ENCODE data around the gene AFAP1L1.

The AFAP1L1 gene

GRCh38 chr5:149297340-149298025, 25.8 kb downstream of the AFAP1L1 start:
- H3K27ac ChIP-seq, result no peak overlapping the region
- H4K20me1 ChIP-seq (ENCODE audit: insufficient read depth), result no peaks in the 10 kb centered on the region

GRCh38 chr5:149298163-149298562, 26.5 kb downstream of the AFAP1L1 start:
- H3K79me2 ChIP-seq (ENCODE audit: insufficient read depth, low read depth), result no peaks in the 10 kb centered on the region
- no peaks in the 10 kb centered on the region for H3K27me3 ChIP-seq (ENCODE audit: insufficient read depth, low read depth)
- no peak for TF ChIP-seq CTCF (conservative IDR thresholded peaks at IDR 0.05; ENCODE audit: low read depth, low read length)
- no peak overlapping the region for H3K27ac ChIP-seq
- H4K20me1 ChIP-seq (ENCODE audit: insufficient read depth), result no peaks in the 10 kb centered on the region
- H3K36me3 ChIP-seq (ENCODE audit: insufficient read depth), result no peaks in the 10 kb centered on the region
- H2AFZ ChIP-seq (ENCODE audit: low read depth), result no peak overlapping the region
- no peak overlapping the region for H3K4me3 ChIP-seq (IDR thresholded peaks at IDR 0.05; ENCODE audit: insufficient read depth, low read depth, low read length)
- no peak overlapping the region for H3K9ac ChIP-seq
- no peak overlapping the region for H3K4me2 ChIP-seq
- H3K4me1 ChIP-seq (ENCODE audit: low read depth, poor library complexity, severe bottlenecking), result no peaks in the 10 kb centered on the region

More at GRCh38 chr5:149297340-149298025, 25.8 kb downstream of the AFAP1L1 start:
- no peaks in the 10 kb centered on the region for H3K36me3 ChIP-seq (ENCODE audit: insufficient read depth)
- no peaks in the 10 kb centered on the region for H3K79me2 ChIP-seq (ENCODE audit: insufficient read depth, low read depth)
- H3K4me1 ChIP-seq (ENCODE audit: low read depth, poor library complexity, severe bottlenecking), result no peaks in the 10 kb centered on the region
- no peak for TF ChIP-seq CTCF (conservative IDR thresholded peaks at IDR 0.05; ENCODE audit: low read depth, low read length)
- no peak overlapping the region for H2AFZ ChIP-seq (ENCODE audit: low read depth)
- no peaks in the 10 kb centered on the region for H3K27me3 ChIP-seq (ENCODE audit: insufficient read depth, low read depth)
- no peak overlapping the region for H3K4me2 ChIP-seq
- no peak overlapping the region for H3K9ac ChIP-seq
- no peak overlapping the region for H3K4me3 ChIP-seq (IDR thresholded peaks at IDR 0.05; ENCODE audit: insufficient read depth, low read depth, low read length)

GRCh38 chr5:149298842-149299404, 27.3 kb downstream of the AFAP1L1 start:
- Histone ChIP-seq H3K36me3 (ENCODE audit: insufficient read depth) (no peaks in the 10 kb centered on the region), H3K27me3 (ENCODE audit: insufficient read depth, low read depth) (no peaks in the 10 kb centered on the region), H3K9ac (no peak overlapping the region), H3K27ac (no peak overlapping the region), H3K79me2 (ENCODE audit: insufficient read depth, low read depth) (no peaks in the 10 kb centered on the region), H2AFZ (ENCODE audit: low read depth) (no peak overlapping the region), H3K4me3 (IDR thresholded peaks at IDR 0.05; ENCODE audit: insufficient read depth, low read depth, low read length) (no peak overlapping the region), H3K4me2 (no peak overlapping the region), H4K20me1 (ENCODE audit: insufficient read depth) (no peaks in the 10 kb centered on the region), H3K4me1 (ENCODE audit: low read depth, poor library complexity, severe bottlenecking) (no peaks in the 10 kb centered on the region)
- no peak for TF ChIP-seq CTCF (conservative IDR thresholded peaks at IDR 0.05; ENCODE audit: low read depth, low read length)

GRCh38 chr5:149299451-149300054, 27.9 kb downstream of the AFAP1L1 start:
- Histone ChIP-seq H3K4me1 (ENCODE audit: low read depth, poor library complexity, severe bottlenecking) (no peaks in the 10 kb centered on the region), H3K9ac (no peak overlapping the region), H3K4me3 (IDR thresholded peaks at IDR 0.05; ENCODE audit: insufficient read depth, low read depth, low read length) (no peak overlapping the region), H3K4me2 (no peak overlapping the region), H4K20me1 (ENCODE audit: insufficient read depth) (no peaks in the 10 kb centered on the region), H2AFZ (ENCODE audit: low read depth) (no peak overlapping the region), H3K36me3 (ENCODE audit: insufficient read depth) (no peaks in the 10 kb centered on the region), H3K79me2 (ENCODE audit: insufficient read depth, low read depth) (no peaks in the 10 kb centered on the region), H3K27me3 (ENCODE audit: insufficient read depth, low read depth) (no peaks in the 10 kb centered on the region), H3K27ac (no peak overlapping the region)
- no peak for TF ChIP-seq CTCF (conservative IDR thresholded peaks at IDR 0.05; ENCODE audit: low read depth, low read length)
